DOHH2 (cell line): Measurements from ENCODE around the gene SCTR.

ENCODE experiments used
- EZH2phosphoT487 ChIP-seq: fragments of 200-600 bp; sonication (generic); IDR thresholded peaks from 2 replicates; pipeline ENCODE4 v1.6.1; 2017; ENCODE audit warnings: borderline replicate concordance, mild to moderate bottlenecking, antibody characterized with exemption, low read length, moderate library complexity, mixed read lengths
- TF ChIP-seq, protein P1 (sequence below): fragments of 200-600 bp; sonication (generic); IDR thresholded peaks from one replicate; pipeline ENCODE4 v1.5.1; 2014; ENCODE audit warnings: antibody characterized with exemption, mild to moderate bottlenecking, low read depth, low read length; ENCODE audit not compliant: poor library complexity, severe bottlenecking

DNA sequence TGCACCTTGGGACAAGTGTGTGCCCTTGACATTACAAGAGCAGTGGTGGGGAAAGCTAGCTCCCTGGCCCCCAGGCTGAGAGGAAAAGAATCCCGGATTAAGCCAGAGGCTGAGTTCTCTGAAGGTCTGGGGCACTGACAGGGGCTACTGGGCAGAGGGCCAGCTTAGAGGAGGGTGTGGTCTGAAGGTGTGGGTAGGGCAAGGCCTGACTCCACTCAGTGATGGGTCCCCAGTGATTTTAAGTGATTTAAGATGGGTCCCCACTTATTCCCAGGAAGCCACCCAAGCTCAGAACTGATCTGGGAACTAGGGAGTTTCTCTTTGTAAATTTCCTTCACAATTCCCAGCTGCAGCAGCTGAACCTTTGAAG lies 83.8 kb downstream of the SCTR start:
- TF ChIP-seq, protein P1, sequence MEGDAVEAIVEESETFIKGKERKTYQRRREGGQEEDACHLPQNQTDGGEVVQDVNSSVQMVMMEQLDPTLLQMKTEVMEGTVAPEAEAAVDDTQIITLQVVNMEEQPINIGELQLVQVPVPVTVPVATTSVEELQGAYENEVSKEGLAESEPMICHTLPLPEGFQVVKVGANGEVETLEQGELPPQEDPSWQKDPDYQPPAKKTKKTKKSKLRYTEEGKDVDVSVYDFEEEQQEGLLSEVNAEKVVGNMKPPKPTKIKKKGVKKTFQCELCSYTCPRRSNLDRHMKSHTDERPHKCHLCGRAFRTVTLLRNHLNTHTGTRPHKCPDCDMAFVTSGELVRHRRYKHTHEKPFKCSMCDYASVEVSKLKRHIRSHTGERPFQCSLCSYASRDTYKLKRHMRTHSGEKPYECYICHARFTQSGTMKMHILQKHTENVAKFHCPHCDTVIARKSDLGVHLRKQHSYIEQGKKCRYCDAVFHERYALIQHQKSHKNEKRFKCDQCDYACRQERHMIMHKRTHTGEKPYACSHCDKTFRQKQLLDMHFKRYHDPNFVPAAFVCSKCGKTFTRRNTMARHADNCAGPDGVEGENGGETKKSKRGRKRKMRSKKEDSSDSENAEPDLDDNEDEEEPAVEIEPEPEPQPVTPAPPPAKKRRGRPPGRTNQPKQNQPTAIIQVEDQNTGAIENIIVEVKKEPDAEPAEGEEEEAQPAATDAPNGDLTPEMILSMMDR, result no peak
- TF ChIP-seq EZH2phosphoT487, result no peak
